ENCODE results near the gene MUC21.
"Not testable (repeated sequence)": the region's sequence is repeated elsewhere in the genome, so short reads cannot be mapped to it uniquely, and the experiment has no call there.

The MUC21 gene

GRCh38 chr6:30969171-30969570, 14.3 kb upstream of the MUC21 start:
- not testable (repeated sequence) for DNase-seq (ENCODE audit: low read depth)

- no peak for DNase-seq (ENCODE audit: low read depth)
These were observed 12.6 kb upstream of the MUC21 start for GRCh38 chr6:30970946-30971345.

GRCh38 chr6:30972816-30973215, 10.7 kb upstream of the MUC21 start:
- DNase-seq (ENCODE audit: low read depth) = no peak

- DNase-seq (ENCODE audit: low read depth) = no peak
These were observed 8.8 kb upstream of the MUC21 start for GRCh38 chr6:30974490-30975252.

GRCh38 chr6:30979141-30979540, 4.4 kb upstream of the MUC21 start:
- DNase-seq (ENCODE audit: low read depth) = no peak

GRCh38 chr6:30979690-30980089, 3.8 kb upstream of the MUC21 start:
- no peak for DNase-seq (ENCODE audit: low read depth)

GRCh38 chr6:30981942-30982772, 1.4 kb upstream of the MUC21 start:
- no peak for DNase-seq (ENCODE audit: low read depth)

GRCh38 chr6:30985490-30985889, 2.0 kb downstream of the MUC21 start:
- DNase-seq (ENCODE audit: low read depth) = no peak

- DNase-seq (ENCODE audit: low read depth) = no peak
These were observed 3.8 kb downstream of the MUC21 start for GRCh38 chr6:30987304-30987703.

GRCh38 chr6:30988209-30988825, 4.8 kb downstream of the MUC21 start:
- no peak for DNase-seq (ENCODE audit: low read depth)

GRCh38 chr6:30990422-30991086, 7.0 kb downstream of the MUC21 start:
- no peak for DNase-seq (ENCODE audit: low read depth)

- DNase-seq (ENCODE audit: low read depth) = no peak
These were observed 8.4 kb downstream of the MUC21 start for GRCh38 chr6:30991891-30992290.

- DNase-seq (ENCODE audit: low read depth) = no peak
These were observed 13.8 kb downstream of the MUC21 start for GRCh38 chr6:30997301-30997700.

GRCh38 chr6:30998785-30999184, 15.3 kb downstream of the MUC21 start:
- DNase-seq (ENCODE audit: low read depth) = no peak

GRCh38 chr6:31000067-31000860, 16.7 kb downstream of the MUC21 start:
- not testable (repeated sequence) for DNase-seq (ENCODE audit: low read depth)

- no peak for DNase-seq (ENCODE audit: low read depth)
These were observed 17.9 kb downstream of the MUC21 start for GRCh38 chr6:31001281-31001888.

GRCh38 chr6:31002471-31002870, 19.0 kb downstream of the MUC21 start:
- no peak for DNase-seq (ENCODE audit: low read depth)

- no peak for DNase-seq (ENCODE audit: low read depth)
These were observed 21.3 kb downstream of the MUC21 start for GRCh38 chr6:31004794-31005193.

- no peak for DNase-seq (ENCODE audit: low read depth)
These were observed 21.9 kb downstream of the MUC21 start for GRCh38 chr6:31005249-31006020.

GRCh38 chr6:31007694-31008093, 24.2 kb downstream of the MUC21 start:
- no peak for DNase-seq (ENCODE audit: low read depth)

Measured in activated T-helper 9 cell treated with anti-CD3 and anti-CD28 coated beads, Interleukin-2, amount 50 U/mL, for 16 hours (primary cell).